HG03025 (cell line): ENCODE measurements around the gene PKP1.

Experiments used
- ATAC-seq: cut with Tn5 transposase; IDR thresholded peaks from one replicate; pipeline ENCODE4 v1.9.1; 2021; ENCODE audit warnings: mild to moderate bottlenecking, moderate library complexity; ENCODE audit not compliant: unreplicated experiment, low FRiP score

PKP1 gene

GRCh38 chr1:201277441-201277840 lies 5.9 kb upstream of the PKP1 start:
- no peak for ATAC-seq

DNA sequence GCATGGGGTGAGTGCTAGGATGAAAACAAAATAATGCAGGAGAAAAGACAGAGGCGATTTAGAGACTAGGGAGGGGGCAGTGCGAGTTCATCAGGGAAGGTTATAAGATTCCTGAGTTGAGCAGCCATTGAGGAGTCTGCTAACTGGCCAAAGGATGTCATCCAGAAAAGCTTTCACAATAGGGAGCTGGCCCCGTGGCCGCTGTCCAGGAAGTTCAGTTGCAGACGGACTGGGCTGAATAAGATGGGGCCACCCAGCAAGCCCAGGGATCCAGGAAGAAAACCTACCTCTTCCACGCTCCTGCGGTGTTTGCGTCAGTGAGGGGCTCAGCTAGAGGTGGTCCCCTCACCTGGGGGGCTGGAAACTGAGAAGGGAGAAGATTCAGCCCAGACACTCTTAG lies 4.0 kb upstream of the PKP1 start:
- no peak for ATAC-seq

DNA sequence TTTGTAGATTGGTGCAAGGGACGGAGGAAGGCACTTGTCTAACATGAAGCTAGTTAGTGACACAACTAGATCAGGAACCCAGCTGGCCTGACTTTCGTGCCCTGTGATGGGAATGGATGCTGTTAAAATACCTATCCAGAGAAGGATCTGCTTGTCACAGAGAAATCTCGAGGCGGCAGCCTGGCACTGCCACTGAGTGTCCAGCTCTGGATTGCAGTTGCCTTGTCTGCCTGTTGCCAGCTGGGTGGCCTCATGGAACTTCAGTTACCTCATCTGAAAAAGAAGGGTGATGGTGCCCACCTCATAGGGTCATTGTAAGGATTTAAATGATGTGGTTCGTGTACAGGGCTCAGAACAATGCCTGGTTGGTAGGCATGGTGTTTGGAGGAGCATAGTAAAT lies 2.4 kb upstream of the PKP1 start:
- no peak for ATAC-seq

GRCh38 chr1:201281573-201281972 lies 1.7 kb upstream of the PKP1 start:
- no peak for ATAC-seq

DNA sequence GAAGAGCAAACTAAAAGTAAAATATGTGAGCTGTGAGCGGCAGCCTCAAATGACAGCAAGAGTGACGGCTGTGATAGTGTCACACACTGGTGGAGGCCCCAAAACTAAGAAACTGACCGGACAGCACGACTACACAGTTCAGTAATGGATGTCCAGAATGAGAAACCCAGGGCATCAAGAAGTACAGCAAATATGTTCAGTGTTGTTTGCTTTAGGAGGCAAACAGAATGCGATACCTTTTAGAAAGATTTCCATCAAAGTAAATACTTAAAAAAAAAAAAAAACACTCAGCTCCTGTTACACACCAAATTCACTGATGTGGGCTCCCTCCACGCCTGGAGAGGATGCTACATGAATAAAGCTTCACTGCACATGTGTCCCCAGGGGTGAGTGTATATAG lies 1.1 kb upstream of the PKP1 start:
- no peak for ATAC-seq

- ATAC-seq, result no peak
These were observed 689 bp downstream of the PKP1 start for GRCh38 chr1:201283836-201284553.

DNA sequence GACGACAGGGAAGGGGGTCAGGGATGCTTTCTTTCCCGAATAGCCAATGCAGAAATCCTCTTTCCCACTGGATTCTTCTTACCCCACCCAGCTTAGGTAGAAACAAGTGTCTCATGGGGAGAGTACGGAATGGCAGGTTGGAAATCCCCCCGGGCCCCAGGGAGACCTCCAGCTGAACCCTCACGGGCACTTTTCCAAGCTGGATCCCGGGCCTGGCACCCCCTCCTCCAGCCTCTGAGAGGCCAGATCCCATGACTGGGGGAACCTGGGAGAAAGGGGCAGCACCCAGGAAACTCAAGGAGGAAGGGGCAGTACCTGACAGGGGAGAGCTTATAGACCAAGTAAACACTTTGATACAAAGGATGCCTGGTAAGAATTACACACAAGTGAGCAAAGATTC lies 1.3 kb downstream of the PKP1 start:
- no peak for ATAC-seq

DNA sequence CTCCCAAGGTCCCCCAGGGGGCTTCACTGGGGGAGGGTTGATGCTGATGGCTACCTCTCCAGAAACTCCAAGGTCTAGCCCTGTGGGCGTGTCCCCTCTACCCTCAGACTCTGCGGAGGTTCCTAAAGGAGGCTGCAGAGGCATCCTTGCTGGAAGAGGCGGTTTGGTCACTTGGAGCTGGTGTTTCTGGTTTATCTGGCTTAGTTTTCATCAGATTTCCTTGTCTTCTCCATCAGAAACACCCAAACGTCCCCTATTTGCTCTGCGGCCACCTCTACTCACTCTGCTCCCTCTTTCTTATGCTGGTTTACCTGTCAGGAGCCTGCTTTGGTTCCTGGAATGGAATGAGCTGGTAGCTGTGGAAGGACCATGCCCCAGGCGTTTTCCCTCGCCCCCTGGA lies 2.5 kb downstream of the PKP1 start:
- ATAC-seq, result no peak

DNA sequence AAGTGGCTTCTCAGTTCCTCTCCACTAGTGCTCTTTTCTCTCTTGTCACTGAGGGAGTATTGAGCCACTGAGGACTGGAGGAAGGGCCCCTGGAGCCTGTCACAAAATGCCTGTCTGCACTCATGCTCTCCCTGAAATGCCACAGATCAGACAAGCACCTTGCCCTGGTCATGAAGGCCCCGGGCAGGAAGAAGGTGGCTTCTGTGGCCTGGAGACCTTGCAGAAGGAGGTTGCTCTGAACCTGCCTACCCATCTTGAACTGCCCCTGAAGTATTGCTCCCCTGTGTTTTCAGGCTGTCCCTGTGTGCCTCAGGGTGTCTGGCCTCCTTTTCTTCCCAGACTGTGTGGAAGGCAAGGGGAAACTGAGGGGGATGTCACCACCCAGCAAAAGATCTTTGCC lies 3.1 kb downstream of the PKP1 start:
- no peak for ATAC-seq

DNA sequence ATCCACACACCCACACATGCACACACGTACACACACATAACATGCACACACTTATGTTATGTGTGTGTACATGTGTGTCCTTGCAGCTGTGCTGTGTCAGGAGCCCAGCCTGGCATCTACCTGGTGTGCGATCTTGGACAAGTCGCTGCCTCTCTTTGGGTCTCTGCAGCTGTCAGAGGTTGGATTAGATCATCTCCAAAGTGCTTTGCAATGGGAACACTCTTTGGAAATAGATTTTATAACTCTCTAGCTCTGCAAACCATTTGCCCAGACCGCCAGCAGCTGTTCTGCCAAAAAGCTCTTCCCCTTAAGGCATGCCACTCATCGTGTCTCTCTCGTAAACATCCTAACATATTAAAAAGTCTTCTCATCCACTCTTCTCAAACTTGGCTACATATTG lies 4.7 kb downstream of the PKP1 start:
- ATAC-seq, result no peak

DNA sequence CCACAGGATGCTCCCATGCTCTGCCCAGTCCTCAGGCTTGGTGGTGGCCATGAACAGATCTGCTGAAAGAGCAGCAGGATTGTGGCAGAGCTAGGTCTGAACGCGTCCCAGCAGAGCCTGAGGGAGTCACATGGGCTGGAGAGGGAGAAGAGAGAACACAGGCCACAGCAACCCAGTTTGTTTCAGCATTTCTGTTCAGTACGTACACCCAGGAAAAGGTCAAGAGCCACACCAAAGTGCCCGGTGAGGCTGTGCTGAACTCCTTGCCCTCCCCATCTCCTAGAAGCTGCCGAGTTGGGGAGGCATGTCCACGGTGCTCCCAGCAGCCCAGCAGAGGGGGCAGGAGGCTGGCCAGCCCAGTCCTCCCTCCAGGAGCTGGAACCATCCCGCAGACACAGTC lies 5.5 kb downstream of the PKP1 start:
- no peak for ATAC-seq

- no peak for ATAC-seq
These were observed 7.2 kb downstream of the PKP1 start for GRCh38 chr1:201290551-201290950.

DNA sequence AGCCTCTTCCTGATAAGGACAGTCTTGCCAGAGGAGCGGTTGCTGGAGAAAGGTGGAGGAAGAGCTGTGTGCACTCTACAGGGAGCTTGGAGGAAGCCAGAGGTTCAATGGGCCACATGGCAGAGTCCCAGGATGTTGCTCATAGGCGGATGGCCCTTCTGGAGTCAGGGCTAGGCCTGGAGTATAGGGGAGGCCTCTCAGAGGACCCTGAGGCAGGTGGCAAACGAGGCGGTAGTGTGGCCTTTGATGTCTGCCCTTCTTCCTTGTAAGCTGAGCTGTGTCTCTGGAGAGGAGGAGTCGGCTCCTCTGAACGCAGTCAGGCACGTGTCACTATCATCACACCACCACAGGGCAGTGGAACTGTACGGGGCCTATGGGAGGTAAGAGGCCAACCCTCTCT lies 8.6 kb downstream of the PKP1 start:
- ATAC-seq, result no peak

- no peak for ATAC-seq
These were observed 11.6 kb downstream of the PKP1 start for GRCh38 chr1:201294876-201295275.

DNA sequence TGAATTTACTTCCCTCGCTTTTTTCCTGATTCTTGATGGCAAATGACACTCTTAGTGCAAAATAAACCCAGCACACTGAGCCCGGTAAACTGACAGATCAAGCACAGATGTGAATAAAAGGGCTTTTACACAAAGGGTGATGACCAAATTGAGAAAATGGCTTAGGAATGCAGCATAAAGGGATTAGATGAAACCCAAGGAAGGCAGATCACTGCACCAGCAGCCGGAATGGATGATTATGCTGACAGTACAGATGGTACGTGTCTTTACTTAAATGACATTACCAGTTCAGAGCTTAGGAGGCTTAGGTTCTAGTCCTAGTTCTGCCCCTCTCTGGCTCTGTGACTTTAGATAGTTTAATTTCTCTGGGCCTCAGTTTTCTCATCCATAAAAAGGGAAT lies 12.0 kb downstream of the PKP1 start:
- ATAC-seq, result no peak

DNA sequence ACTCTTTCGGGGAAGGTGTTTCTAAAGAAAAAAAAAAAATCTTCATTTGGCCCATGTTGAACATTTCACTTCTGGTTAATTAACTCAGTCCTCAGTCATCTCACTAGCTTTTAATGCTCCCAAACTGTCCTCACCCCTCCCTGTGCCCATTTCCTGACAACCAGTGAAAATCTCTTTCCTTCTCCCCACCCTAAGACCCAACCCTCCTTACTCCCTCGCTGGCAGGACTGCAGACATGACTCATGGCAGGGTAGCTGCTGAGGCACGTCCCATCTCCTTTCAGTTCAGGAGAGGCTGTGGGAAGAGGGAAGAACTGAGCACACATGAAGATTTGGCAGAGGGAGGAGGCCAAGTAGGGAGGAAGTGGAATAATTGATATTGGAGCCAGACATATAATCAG lies 12.6 kb downstream of the PKP1 start:
- ATAC-seq, result no peak

DNA sequence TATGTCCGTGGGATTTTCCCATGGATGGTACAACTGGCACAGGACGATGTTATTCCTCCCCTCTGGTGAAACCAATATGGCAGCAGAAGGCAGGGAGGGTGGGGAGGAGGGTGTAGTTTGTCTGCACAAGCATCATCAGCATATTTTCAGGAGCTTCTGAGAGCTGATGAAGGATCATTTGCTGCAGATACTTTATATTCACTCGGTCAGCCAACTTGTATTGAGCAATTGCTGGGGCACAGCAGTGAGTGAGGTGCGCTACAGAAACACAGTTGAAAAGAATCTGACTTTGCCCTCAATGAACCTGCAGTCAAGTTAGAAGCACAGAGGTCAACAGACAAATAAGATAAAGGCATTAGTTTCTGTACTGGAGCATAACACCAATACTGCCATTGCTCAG lies 13.0 kb downstream of the PKP1 start:
- ATAC-seq, result no peak

DNA sequence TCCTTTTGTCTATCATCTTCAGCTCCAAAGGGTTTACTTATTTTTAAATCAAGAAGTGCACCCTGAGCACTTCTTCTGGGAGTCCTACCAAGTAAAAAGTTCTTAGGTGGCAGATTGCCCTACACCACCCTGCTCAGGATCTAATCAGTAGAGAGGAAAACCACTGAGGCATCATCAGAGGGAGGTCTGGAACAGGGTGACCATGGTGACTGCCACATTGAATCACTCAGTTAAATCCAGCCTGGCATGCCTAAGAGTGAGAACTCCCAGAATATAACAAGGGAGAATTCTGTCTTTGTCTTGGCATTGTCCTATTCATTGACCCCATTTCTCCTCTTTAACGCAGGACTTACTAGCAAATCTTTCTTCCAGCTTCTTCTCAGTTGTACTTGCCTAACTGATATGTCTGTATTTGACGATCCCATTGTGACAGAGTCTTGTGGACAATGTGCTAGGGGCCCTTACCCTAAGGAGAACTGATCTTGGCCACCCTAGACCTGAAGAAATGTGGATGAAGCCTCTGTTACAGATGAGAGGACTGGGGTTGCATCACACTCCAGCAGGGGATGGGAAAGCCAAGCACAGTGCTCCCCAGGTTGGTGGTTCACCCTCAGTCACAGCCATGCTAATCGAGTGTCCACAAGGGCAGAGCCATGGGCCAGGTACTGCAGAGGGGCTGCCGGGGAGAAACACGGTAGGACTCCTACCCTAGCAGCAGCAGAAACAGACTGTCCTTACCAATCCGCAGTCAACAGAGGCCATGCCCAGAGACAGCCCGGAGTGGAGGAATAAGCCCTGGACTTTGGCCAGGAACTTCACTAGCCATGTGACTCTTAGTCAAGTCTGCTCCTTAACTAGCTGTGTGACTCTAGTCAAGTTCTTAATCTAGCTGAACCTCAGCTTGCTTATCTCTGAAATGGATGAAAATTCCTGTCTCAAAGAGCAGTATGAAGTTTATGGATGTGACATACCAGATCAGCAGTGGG lies 15.4 kb downstream of the PKP1 start:
- no peak for ATAC-seq

- no peak for ATAC-seq
These were observed 16.7 kb downstream of the PKP1 start for GRCh38 chr1:201299968-201300367.

GRCh38 chr1:201300641-201301040 lies 17.3 kb downstream of the PKP1 start:
- ATAC-seq, result no peak

GRCh38 chr1:201302163-201303152 lies 19.2 kb downstream of the PKP1 start:
- ATAC-seq, result no peak
